ENCODE measurements around the gene ABHD1. TPM values are rescaled to one million over a fixed set of nuclear protein-coding genes. Genes with fewer than 3 reads are reported as not detected.

ABHD1 gene
- polyA plus RNA-seq, 3 donors from 2014 or later, result 0.38 to 5.5 (median 1.5) TPM

DNA sequence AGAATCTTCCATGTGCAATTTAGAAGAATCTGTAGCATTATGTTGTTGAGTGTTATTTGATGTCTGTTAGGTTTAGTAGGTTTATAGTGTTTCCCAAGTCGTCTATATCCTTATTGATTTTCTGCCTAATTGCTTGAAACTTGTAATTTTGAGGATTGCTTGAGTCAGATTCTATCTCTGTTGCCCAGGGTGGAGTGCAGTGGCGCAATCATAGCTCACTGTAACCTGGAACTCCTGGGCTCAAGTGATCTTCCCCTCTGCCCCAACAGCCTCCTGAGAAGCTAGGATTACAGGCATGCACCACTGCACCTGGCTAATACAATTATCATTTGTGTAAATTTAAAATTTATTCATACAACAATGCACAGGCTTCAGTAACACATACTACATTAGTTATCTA is 22.1 kb downstream of the ABHD1 start:
- H3K9me3 Mint-ChIP-seq, result no peaks in the 10 kb centered on the region

GRCh38 chr2:27147935-27148334 is 24.3 kb downstream of the ABHD1 start:
- H3K36me3 Mint-ChIP-seq, result no peaks in the 10 kb centered on the region
- H3K4me1 Mint-ChIP-seq, result no peaks in the 10 kb centered on the region
- H3K27me3 Mint-ChIP-seq (ENCODE audit: low read depth in 3 of 3), result peaks cover 3 to 17% (median 4%) of the 10 kb centered on the region in 3 donors
- no peaks in the 10 kb centered on the region for H3K9me3 Mint-ChIP-seq
- no peak overlapping the region for H3K4me3 Mint-ChIP-seq
- DNase-seq, result no peak
- no peak overlapping the region for H3K27ac Mint-ChIP-seq

More for the DNA sequence above, 22.1 kb downstream of the ABHD1 start:
- Mint-ChIP-seq H3K27ac (no peak overlapping the region), H3K4me1 (no peaks in the 10 kb centered on the region), H3K27me3 (ENCODE audit: low read depth in 3 of 3) (peaks cover 3 to 20% (median 6%) of the 10 kb centered on the region in 3 donors), H3K36me3 (no peaks in the 10 kb centered on the region), H3K4me3 (no peak overlapping the region)
- no peak for DNase-seq

GRCh38 chr2:27148801-27149439 is 25.3 kb downstream of the ABHD1 start, which contains the start of gene TCF23:
TSS of gene TCF23 (plus strand) at chr2:27149004. CDS start at chr2:27149134, 130 bp downstream.
- Mint-ChIP-seq H3K9me3 (no peaks in the 10 kb centered on the region), H3K36me3 (no peaks in the 10 kb centered on the region), H3K27ac (no peak within 1 kb of the TSS), H3K4me3 (no peak within 1 kb of the TSS), H3K4me1 (no peaks in the 10 kb centered on the region), H3K27me3 (ENCODE audit: low read depth in 3 of 3) (peaks cover 3 to 16% (median 4%) of the 10 kb centered on the region in 3 donors)
- no peak for DNase-seq

- no peaks in the 10 kb centered on the region for H3K36me3 Mint-ChIP-seq
- H3K4me3 Mint-ChIP-seq, result no peak overlapping the region
- H3K27me3 Mint-ChIP-seq (ENCODE audit: low read depth in 3 of 3), result peaks cover 3 to 12% (median 4%) of the 10 kb centered on the region in 3 donors
- no peak for DNase-seq
- H3K4me1 Mint-ChIP-seq, result no peaks in the 10 kb centered on the region
- no peak overlapping the region for H3K27ac Mint-ChIP-seq
- H3K9me3 Mint-ChIP-seq, result no peaks in the 10 kb centered on the region
Observed at GRCh38 chr2:27149570-27150405, 26.2 kb downstream of the ABHD1 start.

- Mint-ChIP-seq H3K4me1 (no peaks in the 10 kb centered on the region), H3K27me3 (ENCODE audit: low read depth in 3 of 3) (peaks cover 1 to 9% (median 4%) of the 10 kb centered on the region in 3 donors), H3K9me3 (no peaks in the 10 kb centered on the region), H3K4me3 (no peak overlapping the region), H3K36me3 (no peaks in the 10 kb centered on the region), H3K27ac (no peak overlapping the region)
- DNase-seq, result no peak
Observed at GRCh38 chr2:27150639-27151230, 27.1 kb downstream of the ABHD1 start.

DNA sequence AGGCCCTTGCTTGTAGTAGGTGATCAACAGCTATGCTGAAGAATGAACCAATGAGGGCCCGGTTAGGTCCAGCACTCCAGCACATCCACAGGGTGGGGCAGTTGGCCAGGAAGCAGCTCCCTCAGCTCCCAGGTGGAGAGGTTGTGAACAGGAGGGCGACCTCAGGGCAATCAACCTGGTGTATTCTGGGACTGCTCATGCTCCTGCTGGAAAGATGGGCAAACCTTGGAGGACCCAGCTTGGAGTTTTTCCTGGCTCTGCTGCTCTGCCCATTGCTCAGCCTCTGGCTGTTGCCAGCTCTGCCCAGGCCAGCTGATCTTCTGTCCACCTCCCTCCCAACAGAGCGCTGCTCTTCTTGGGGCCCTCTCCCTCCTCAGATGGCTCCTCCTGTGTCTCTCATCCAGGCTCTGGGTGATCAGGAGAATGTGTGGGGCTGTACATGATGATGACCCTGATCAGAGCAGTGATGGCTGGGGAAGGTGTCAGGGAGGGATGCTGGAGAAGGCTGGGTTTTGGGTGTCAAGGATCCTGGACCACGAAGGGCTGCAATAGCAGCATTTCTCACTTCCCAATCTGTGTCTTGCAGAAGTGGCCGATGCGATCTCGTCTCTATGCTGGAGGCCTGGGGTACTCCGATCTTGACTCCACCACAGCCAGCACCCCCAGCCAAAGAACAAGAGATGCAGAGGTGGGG is 28.6 kb downstream of the ABHD1 start:
- Mint-ChIP-seq H3K27me3 (ENCODE audit: low read depth in 3 of 3) (peaks cover 2 to 6% (median 4%) of the 10 kb centered on the region in 3 donors), H3K27ac (no peak overlapping the region), H3K4me1 (no peaks in the 10 kb centered on the region), H3K36me3 (no peaks in the 10 kb centered on the region), H3K9me3 (no peaks in the 10 kb centered on the region), H3K4me3 (no peak overlapping the region)
- no peak for DNase-seq

DNA sequence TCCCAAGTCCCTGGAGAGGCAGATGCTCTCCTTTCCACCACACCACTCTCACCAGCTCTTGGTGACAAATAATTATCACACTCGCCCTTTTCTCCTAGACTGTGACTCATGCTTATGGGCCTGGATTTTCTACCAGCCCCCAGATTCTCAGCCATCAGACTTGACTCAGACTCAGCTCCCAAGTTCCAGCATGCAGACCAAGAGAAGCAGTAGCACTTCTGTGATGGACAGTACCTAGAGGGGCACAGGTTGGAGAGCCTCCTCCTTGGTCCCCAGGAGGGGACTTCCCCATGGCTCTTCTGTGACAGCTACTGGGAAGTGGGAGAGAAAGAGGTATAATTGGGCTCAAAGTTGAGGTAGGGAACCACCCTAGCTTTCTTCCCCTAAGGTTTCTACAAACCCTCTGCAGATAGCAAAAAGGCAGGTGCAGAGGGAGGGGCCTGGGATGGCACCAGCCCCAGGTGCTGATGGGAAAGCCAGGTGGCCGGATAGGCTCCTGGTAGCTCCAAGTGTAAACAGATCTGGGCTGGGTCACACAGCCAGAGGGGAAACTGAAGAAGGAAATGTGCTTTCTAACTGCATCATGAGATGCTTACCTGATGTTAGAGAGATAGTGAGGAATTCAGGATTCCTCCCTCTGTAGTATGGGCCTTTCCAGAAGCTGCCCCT is 29.3 kb downstream of the ABHD1 start:
- Mint-ChIP-seq H3K27me3 (ENCODE audit: low read depth in 3 of 3) (peaks cover 2 to 4% (median 3%) of the 10 kb centered on the region in 3 donors), H3K4me1 (no peaks in the 10 kb centered on the region), H3K9me3 (no peaks in the 10 kb centered on the region), H3K36me3 (no peaks in the 10 kb centered on the region), H3K4me3 (no peak overlapping the region), H3K27ac (no peak overlapping the region)
- no peak for DNase-seq

DNA sequence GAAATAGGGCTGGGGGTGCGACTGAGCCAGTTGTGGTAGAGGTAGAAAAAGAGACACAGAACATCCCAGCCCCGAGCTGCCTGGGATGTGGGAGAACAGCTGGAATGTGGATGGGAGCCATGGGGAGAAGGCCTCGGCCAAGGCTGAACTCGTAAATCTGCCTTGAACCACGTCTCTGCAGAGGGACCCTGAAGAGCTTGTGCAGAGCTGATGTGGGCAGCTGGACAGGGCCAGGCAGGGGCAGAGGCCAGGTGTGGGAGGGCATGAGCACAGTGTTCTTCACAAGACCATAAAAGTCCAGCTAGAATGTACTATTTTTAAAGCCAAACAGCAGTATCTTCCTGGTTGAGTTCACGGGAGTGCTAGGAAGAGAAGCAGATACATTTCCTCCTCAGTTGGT is 30.9 kb downstream of the ABHD1 start:
- H3K27me3 Mint-ChIP-seq (ENCODE audit: low read depth in 3 of 3), result peaks cover 0 to 2% (median 2%) of the 10 kb centered on the region in 3 donors
- H3K4me1 Mint-ChIP-seq, result no peaks in the 10 kb centered on the region
- H3K4me3 Mint-ChIP-seq, result no peak overlapping the region
- DNase-seq, result no peak
- no peaks in the 10 kb centered on the region for H3K9me3 Mint-ChIP-seq
- no peak overlapping the region for H3K27ac Mint-ChIP-seq
- H3K36me3 Mint-ChIP-seq, result no peaks in the 10 kb centered on the region

DNA sequence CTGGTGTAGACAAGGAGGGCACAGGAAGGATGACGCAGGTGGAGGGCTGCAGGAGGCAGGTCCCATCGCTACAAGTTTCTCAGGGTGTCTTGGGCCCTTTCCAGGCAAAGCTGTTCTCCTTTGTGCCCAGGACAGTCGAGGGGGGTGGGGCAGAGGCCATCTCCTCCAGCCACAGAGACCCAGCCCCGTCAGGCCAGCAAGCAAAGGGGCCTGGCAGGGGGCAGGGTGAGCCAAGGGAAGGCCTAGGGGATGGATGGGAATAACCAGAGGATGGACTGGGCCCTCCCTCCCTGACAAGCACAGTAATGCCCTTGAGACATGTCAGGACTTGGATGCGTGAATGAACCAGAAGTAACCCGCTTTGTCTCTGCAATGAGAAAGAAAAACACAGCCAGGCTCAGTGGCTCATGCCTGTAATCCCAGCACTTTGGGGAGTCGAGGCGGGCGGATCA is 31.5 kb downstream of the ABHD1 start:
- Mint-ChIP-seq H3K36me3 (no peaks in the 10 kb centered on the region), H3K4me1 (no peaks in the 10 kb centered on the region), H3K9me3 (no peaks in the 10 kb centered on the region), H3K27ac (no peak overlapping the region), H3K4me3 (no peak overlapping the region), H3K27me3 (ENCODE audit: low read depth in 3 of 3) (peaks cover 0 to 2% (median 2%) of the 10 kb centered on the region in 3 donors)
- DNase-seq, result no peak

GRCh38 chr2:27158468-27158867 is 34.9 kb downstream of the ABHD1 start:
- Mint-ChIP-seq H3K4me1 (no peaks in the 10 kb centered on the region), H3K4me3 (no peak overlapping the region), H3K27me3 (ENCODE audit: low read depth in 3 of 3) (peaks cover 0 to 2% (median 1%) of the 10 kb centered on the region in 3 donors), H3K9me3 (no peaks in the 10 kb centered on the region), H3K27ac (no peak overlapping the region), H3K36me3 (no peaks in the 10 kb centered on the region)
- no peak for DNase-seq

DNA sequence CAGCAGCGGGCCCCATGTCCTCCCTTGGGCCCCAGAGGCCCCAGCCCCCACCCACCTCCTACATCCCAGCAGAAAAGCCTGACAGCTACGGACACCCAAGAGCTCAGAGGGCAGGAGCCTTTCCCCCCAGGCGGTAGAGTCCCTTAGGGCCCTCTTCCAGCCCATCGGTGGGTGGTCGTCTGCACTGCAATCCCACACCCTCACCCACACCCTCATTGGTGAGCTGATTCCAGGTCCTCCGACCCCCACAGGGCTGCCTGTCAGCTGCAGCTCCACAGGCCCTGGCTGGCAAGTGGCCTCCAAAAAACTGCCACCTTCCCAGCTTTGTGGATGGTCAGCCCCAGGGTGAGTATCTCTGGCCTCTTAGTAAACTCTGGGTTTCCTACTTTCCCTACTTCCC is 35.7 kb downstream of the ABHD1 start:
- Mint-ChIP-seq H3K36me3 (no peaks in the 10 kb centered on the region), H3K9me3 (no peaks in the 10 kb centered on the region), H3K27me3 (ENCODE audit: low read depth in 3 of 3) (peaks cover 0 to 2% (median 1%) of the 10 kb centered on the region in 3 donors), H3K4me3 (no peak overlapping the region), H3K4me1 (no peaks in the 10 kb centered on the region), H3K27ac (no peak overlapping the region)
- no peak for DNase-seq

- H3K27me3 Mint-ChIP-seq (ENCODE audit: low read depth in 3 of 3), result peaks cover 0 to 2% (median 1%) of the 10 kb centered on the region in 3 donors
- H3K4me3 Mint-ChIP-seq, result no peak overlapping the region
- H3K27ac Mint-ChIP-seq, result no peak overlapping the region
- DNase-seq, result no peak
- no peaks in the 10 kb centered on the region for H3K4me1 Mint-ChIP-seq
- H3K36me3 Mint-ChIP-seq, result no peaks in the 10 kb centered on the region
- H3K9me3 Mint-ChIP-seq, result no peaks in the 10 kb centered on the region
Observed at GRCh38 chr2:27160191-27160590, 36.6 kb downstream of the ABHD1 start.
